OCI-LY1 (cell line): ENCODE results near the gene ADARB2.

ENCODE experiments used
- H2AFZ ChIP-seq: fragments of 200-600 bp; sonication (generic), shearing (Covaris generic); 2 replicates; pipeline ENCODE4 v1.6.0; 2014; ENCODE audit warnings: antibody characterized with exemption, mild to moderate bottlenecking, low read length
- H3F3A ChIP-seq: fragments of 200-600 bp; sonication (generic), shearing (Covaris generic); 2 replicates; pipeline ENCODE4 v1.6.0; 2014; ENCODE audit warnings: mild to moderate bottlenecking, antibody characterized with exemption, low read length, moderate library complexity; ENCODE audit not compliant: insufficient read depth
- H3K27ac ChIP-seq: fragments of 200-600 bp; sonication (generic); 2 replicates; pipeline ENCODE4 v1.5.1; 2014; ENCODE audit warnings: low read length, mixed run types, mild to moderate bottlenecking, low read depth; ENCODE audit not compliant: poor library complexity, severe bottlenecking
- H3K27me3 ChIP-seq: fragments of 200-600 bp; sonication (generic); 2 replicates; pipeline ENCODE4 v1.6.0; 2014; ENCODE audit warnings: antibody characterized with exemption, mild to moderate bottlenecking, low read length, moderate library complexity; ENCODE audit not compliant: insufficient read depth
- H3K36me3 ChIP-seq: fragments of 200-600 bp; sonication (generic); 2 replicates; pipeline ENCODE4 v1.6.1; 2014; ENCODE audit warnings: mild to moderate bottlenecking, antibody characterized with exemption, low read length, moderate library complexity, mixed read lengths; ENCODE audit not compliant: insufficient read depth
- H3K4me1 ChIP-seq: fragments of 200-600 bp; sonication (generic); 2 replicates; pipeline ENCODE4 v1.5.1; 2014; ENCODE audit warnings: mild to moderate bottlenecking, low read length, moderate library complexity; ENCODE audit not compliant: insufficient read depth, severe bottlenecking
- H3K4me2 ChIP-seq: fragments of 200-600 bp; sonication (generic), shearing (Covaris generic); 2 replicates; pipeline ENCODE4 v1.6.1; 2014; ENCODE audit warnings: low read length
- H3K4me3 ChIP-seq: fragments of 200-600 bp; sonication (generic); 2 replicates; pipeline ENCODE4 v1.5.1; 2014; ENCODE audit warnings: low read length, low read depth, mild to moderate bottlenecking, mixed read lengths; ENCODE audit not compliant: poor library complexity, severe bottlenecking
- H3K79me2 ChIP-seq: fragments of 200-600 bp; shearing (Covaris generic); 2 replicates; pipeline ENCODE4 v1.6.1; 2016; ENCODE audit warnings: mixed run types, low read length, mixed read lengths; ENCODE audit not compliant: insufficient read depth
- H3K9ac ChIP-seq: fragments of 200-600 bp; sonication (generic), shearing (Covaris generic); 2 replicates; pipeline ENCODE4 v1.6.1; 2014; ENCODE audit warnings: mild to moderate bottlenecking, low read length, mixed read lengths
- H3K9me2 ChIP-seq: fragments of 200-600 bp; sonication (generic), shearing (Covaris generic); 2 replicates; pipeline ENCODE4 v1.6.1; 2014; ENCODE audit warnings: low read depth, mild to moderate bottlenecking, low read length, mixed read lengths
- H3K9me3 ChIP-seq: fragments of 200-600 bp; shearing (Covaris generic); 2 replicates; pipeline ENCODE4 v1.6.1; 2014; ENCODE audit warnings: low read length, mixed read lengths
- H4K20me1 ChIP-seq: fragments of 200-600 bp; sonication (generic), shearing (Covaris generic); 2 replicates; pipeline ENCODE4 v1.6.0; 2016; ENCODE audit warnings: mild to moderate bottlenecking, low read length; ENCODE audit not compliant: insufficient read depth
- EZH2 ChIP-seq: fragments of 200-600 bp; sonication (generic), shearing (Covaris generic); IDR thresholded peaks from 2 replicates; pipeline ENCODE4 v1.8.0; 2017; ENCODE audit warnings: borderline replicate concordance, mixed run types, mild to moderate bottlenecking, antibody characterized with exemption, low read length, moderate library complexity, mixed read lengths
- TF ChIP-seq, protein P1 (sequence below): fragments of 200-600 bp; sonication (generic), shearing (Covaris generic); IDR thresholded peaks from 2 replicates; pipeline ENCODE4 v1.5.1; 2017; ENCODE audit warnings: mild to moderate bottlenecking, antibody characterized with exemption, low read length, moderate library complexity, mixed read lengths

The ADARB2 gene

DNA sequence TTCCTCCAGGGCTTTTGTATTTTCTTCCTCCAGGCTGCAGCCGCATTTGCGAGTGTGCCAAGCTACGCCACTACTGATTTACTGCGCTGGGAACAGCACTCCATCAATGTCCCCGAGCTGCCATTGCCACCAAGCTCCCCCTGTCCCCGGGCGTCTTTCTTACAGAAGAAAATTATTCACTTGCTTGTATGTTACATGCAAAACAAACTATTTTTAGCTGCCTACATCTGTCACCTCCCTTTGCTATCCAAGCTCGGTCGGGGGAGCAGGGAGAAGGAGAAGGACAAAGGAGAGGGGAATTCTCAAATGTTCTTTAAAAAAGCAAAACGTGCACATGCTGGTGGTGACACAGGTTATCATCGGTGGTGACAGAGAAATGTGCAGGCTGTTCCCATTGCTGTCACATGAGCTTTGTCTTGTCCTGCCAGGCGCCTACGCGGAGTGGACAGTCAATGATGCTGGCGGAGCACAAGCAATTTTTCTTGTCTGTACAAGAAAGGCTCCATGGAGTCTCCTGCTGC lies 93.1 kb downstream of the ADARB2 start:
- Histone ChIP-seq H3K4me2 (no peak overlapping the region), H3K4me1 (peaks cover 39% of the 10 kb centered on the region), H3K9me2 (no peaks in the 10 kb centered on the region), H3F3A (no peaks in the 10 kb centered on the region), H3K9ac (no peak overlapping the region), H3K36me3 (no peaks in the 10 kb centered on the region), H3K4me3 (no peak overlapping the region), H3K27ac (no peak overlapping the region), H3K27me3 (no peaks in the 10 kb centered on the region; the same call in 1 of the 2 replicates), H4K20me1 (no peaks in the 10 kb centered on the region), H3K9me3 (no peaks in the 10 kb centered on the region), H2AFZ (no peak overlapping the region), H3K79me2 (no peaks in the 10 kb centered on the region)
- TF ChIP-seq, protein P1, sequence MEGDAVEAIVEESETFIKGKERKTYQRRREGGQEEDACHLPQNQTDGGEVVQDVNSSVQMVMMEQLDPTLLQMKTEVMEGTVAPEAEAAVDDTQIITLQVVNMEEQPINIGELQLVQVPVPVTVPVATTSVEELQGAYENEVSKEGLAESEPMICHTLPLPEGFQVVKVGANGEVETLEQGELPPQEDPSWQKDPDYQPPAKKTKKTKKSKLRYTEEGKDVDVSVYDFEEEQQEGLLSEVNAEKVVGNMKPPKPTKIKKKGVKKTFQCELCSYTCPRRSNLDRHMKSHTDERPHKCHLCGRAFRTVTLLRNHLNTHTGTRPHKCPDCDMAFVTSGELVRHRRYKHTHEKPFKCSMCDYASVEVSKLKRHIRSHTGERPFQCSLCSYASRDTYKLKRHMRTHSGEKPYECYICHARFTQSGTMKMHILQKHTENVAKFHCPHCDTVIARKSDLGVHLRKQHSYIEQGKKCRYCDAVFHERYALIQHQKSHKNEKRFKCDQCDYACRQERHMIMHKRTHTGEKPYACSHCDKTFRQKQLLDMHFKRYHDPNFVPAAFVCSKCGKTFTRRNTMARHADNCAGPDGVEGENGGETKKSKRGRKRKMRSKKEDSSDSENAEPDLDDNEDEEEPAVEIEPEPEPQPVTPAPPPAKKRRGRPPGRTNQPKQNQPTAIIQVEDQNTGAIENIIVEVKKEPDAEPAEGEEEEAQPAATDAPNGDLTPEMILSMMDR: no peak
- TF ChIP-seq EZH2: no peak

DNA sequence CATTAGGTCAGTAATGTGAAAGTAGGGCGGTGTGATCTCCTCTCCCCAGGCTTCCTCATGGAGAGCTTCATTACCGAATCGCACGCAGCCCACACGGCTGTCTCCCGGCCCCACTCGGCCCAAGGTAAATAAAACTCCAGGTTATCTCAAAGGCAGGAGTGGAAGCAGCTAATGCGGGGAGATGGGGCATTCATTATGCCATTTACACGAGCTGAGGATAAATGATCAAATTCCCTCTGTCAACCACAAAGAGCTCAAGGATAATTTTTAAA lies 93.5 kb downstream of the ADARB2 start:
- Histone ChIP-seq H3K4me3 (no peak overlapping the region), H3K9ac (no peak overlapping the region), H3K27ac (no peak overlapping the region), H4K20me1 (no peaks in the 10 kb centered on the region), H3K4me1 (peaks cover 38% of the 10 kb centered on the region), H3K4me2 (no peak overlapping the region), H3K79me2 (no peaks in the 10 kb centered on the region), H3K9me3 (no peaks in the 10 kb centered on the region), H3K27me3 (no peaks in the 10 kb centered on the region; the same call in 1 of the 2 replicates), H3F3A (no peaks in the 10 kb centered on the region), H3K36me3 (no peaks in the 10 kb centered on the region), H3K9me2 (no peaks in the 10 kb centered on the region), H2AFZ (no peak overlapping the region)
- TF ChIP-seq, protein P1: no peak
- TF ChIP-seq EZH2: no peak

DNA sequence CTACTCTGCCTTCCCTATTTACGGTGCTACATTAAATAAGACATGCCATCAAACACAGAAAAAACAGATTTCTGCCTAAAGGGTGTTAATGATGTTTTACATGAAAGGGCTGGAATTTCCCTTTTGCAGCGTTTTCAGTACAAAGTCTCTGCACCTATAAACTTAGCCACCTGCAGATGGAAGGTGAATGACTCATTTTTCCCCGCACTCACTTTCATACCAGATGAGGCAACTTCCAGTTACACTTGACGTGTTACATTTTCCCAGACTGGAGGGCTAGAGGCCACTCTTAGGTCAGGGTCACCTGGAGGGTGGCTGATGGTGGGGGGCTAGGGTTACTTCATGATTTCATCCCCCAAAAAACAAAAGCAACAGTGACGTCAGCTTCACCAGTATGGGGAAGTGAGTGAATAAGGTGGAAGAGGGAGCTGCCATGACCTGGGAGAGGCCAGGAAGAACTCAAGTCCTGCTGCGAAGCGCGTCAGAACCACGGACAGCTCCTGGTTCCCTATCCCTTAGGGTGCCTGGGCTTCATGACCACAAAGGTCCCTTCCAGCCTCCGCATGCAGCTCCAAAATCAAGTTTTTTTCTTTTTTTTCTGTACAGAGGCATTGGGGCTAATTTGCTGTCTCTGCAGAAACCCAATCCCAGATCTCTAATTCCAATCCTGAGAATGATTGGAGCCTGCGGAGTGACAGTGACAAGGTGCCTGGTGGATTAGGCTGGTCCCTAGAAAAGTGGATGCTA lies 94.0 kb downstream of the ADARB2 start:
- Histone ChIP-seq H3K9me3 (no peaks in the 10 kb centered on the region), H3K4me2 (no peak overlapping the region), H3K9ac (no peak overlapping the region), H4K20me1 (no peaks in the 10 kb centered on the region), H3K9me2 (no peaks in the 10 kb centered on the region), H3K27me3 (no peaks in the 10 kb centered on the region; the same call in 1 of the 2 replicates), H2AFZ (no peak overlapping the region), H3K27ac (no peak overlapping the region), H3F3A (no peaks in the 10 kb centered on the region), H3K4me3 (no peak overlapping the region), H3K36me3 (no peaks in the 10 kb centered on the region), H3K4me1 (peaks cover 33% of the 10 kb centered on the region), H3K79me2 (no peaks in the 10 kb centered on the region)
- TF ChIP-seq, protein P1: no peak
- TF ChIP-seq EZH2: no peak
